Neural crest cell (in vitro differentiated cells): ENCODE data around the gene USP7. TPM values are rescaled to one million over a fixed set of nuclear protein-coding genes. Genes with fewer than 3 reads are reported as not detected.
A peak's percentile ranks its signal among the peaks of the same experiment; 100 is the strongest.

ENCODE experiments used
- DNase-seq: peaks from one replicate; pipeline ENCODE4 v3.0.0; 2021; ENCODE audit warnings: low read depth, mixed read lengths, low spot score
- H3K27ac Mint-ChIP-seq: one replicate; pipeline ENCODE4 v1.8.0; 2021; ENCODE audit warnings: mild to moderate bottlenecking, mixed read lengths; ENCODE audit not compliant: unreplicated experiment
- H3K27me3 Mint-ChIP-seq: 2 replicates; pipeline ENCODE4 v1.8.0; 2021; ENCODE audit warnings: low read depth, mild to moderate bottlenecking, mixed read lengths
- H3K36me3 Mint-ChIP-seq: 2 replicates; pipeline ENCODE4 v1.8.0; 2021; ENCODE audit warnings: low read depth, mild to moderate bottlenecking, mixed read lengths
- H3K4me1 Mint-ChIP-seq: 2 replicates; pipeline ENCODE4 v1.8.0; 2021; ENCODE audit warnings: mixed read lengths
- H3K4me3 Mint-ChIP-seq: one replicate; pipeline ENCODE4 v1.8.0; 2021; ENCODE audit warnings: mild to moderate bottlenecking, mixed read lengths
- H3K9me3 Mint-ChIP-seq: 2 replicates; pipeline ENCODE4 v1.8.0; 2021; ENCODE audit warnings: mixed read lengths
- CTCF ChIP-seq: fragments of 200-600 bp; sonication (generic); conservative IDR thresholded peaks from 2 replicates; pipeline ENCODE4 v1.5.0; 2021; ENCODE audit warnings: antibody characterized with exemption, mild to moderate bottlenecking
- total RNA-seq: library from RNA; stranded (reverse); gene quantifications from 2 replicates; pipeline ENCODE4 v1.2.1, GENCODE V29; 2021

The USP7 gene
- total RNA-seq, 1 donor from 2014 or later = 162 TPM

DNA sequence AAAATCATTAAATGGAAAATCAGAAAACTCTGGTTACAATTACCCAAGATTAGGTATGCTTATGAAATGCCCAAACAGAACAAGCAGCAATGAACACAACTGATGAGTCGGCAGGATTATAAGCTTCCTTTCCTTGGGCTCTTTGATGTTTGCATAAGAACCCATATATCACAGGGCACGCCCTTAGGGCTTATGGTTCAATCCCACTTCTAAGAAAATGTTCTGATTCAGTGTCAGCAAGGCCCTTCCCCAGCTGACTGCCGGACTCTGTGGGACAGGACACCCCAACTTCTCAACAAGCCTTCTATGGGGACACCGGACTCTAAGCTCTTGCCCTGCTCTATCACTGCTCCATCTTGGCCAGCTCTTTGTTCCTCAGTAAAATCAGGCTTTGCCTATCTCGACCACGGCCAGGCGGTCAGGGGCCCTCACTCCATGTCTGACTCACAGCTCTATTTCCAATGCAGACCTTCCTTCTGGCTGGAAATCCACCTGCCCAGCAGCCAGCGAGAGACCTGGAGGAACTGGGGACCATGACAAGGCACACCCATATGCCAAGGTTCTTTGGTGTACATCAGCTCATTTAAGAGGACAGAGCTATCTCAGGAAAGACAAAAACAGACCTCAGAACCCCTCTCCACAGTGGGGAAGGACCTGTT is 54.8 kb downstream of the USP7 start:
- peaks cover 18% of the 10 kb centered on the region for H3K36me3 Mint-ChIP-seq
- H3K4me3 Mint-ChIP-seq = no peak overlapping the region
- TF ChIP-seq CTCF = no peak
- no peaks in the 10 kb centered on the region for H3K4me1 Mint-ChIP-seq
- DNase-seq = no peak
- no peaks in the 10 kb centered on the region for H3K9me3 Mint-ChIP-seq
- H3K27ac Mint-ChIP-seq = peak overlapping the region; percentile 83
- no peaks in the 10 kb centered on the region for H3K27me3 Mint-ChIP-seq

- H3K4me1 Mint-ChIP-seq = no peaks in the 10 kb centered on the region
- no peak overlapping the region for H3K27ac Mint-ChIP-seq
- H3K9me3 Mint-ChIP-seq = no peaks in the 10 kb centered on the region
- H3K27me3 Mint-ChIP-seq = no peaks in the 10 kb centered on the region
- H3K4me3 Mint-ChIP-seq = no peak overlapping the region
- no peak for DNase-seq
- H3K36me3 Mint-ChIP-seq = peaks cover 20% of the 10 kb centered on the region
- no peak for TF ChIP-seq CTCF
Observed at GRCh38 chr16:8907096-8907495, 56.6 kb downstream of the USP7 start.

DNA sequence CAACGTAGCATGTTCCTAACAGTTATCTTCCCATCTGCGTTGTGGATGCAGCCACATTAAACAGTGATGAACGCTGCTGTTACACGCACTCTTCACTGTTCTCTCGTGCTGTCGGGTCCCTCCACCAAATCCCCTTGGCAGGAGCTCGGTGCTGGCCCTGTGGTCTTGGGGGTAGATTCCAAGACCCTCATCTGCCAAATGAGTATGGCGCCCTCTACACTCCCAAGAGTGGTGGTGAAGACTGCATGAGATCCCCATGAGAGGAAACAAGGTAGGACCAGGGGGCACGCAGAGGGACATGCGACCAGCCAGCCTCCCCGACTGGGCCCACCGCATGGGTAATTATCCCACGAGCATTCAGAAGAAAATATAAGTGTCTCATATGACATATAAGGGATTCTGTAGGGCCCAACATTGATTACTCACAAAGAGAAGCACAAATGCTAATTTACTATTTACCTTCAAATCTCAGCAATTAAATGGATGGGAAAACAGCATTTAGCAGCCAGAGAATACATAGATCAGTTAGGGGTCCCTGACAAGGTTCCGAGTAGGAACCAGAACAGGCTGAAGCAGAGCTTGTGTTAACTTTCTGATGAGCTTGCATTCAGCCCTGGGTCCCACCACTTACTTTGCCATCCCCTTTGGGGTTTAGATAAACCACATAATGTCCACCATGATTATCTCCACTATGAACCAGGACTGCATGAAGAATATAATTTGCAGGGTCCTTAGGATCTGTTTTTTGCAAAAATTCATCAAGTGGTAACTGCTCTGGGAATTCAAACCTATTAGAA is 57.7 kb downstream of the USP7 start:
- DNase-seq = no peak
- no peaks in the 10 kb centered on the region for H3K27me3 Mint-ChIP-seq
- H3K36me3 Mint-ChIP-seq = peaks cover 22% of the 10 kb centered on the region
- H3K9me3 Mint-ChIP-seq = no peaks in the 10 kb centered on the region
- H3K4me3 Mint-ChIP-seq = no peak overlapping the region
- no peak overlapping the region for H3K27ac Mint-ChIP-seq
- peak; percentile 36 for TF ChIP-seq CTCF
- H3K4me1 Mint-ChIP-seq = no peaks in the 10 kb centered on the region

- no peak overlapping the region for H3K27ac Mint-ChIP-seq
Observed at GRCh38 chr16:8905168-8905762, 58.4 kb downstream of the USP7 start.

GRCh38 chr16:8904018-8904430 is 59.7 kb downstream of the USP7 start:
- H3K36me3 Mint-ChIP-seq = peaks cover 23% of the 10 kb centered on the region
- no peaks in the 10 kb centered on the region for H3K9me3 Mint-ChIP-seq
- no peaks in the 10 kb centered on the region for H3K4me1 Mint-ChIP-seq
- H3K27me3 Mint-ChIP-seq = no peaks in the 10 kb centered on the region
- DNase-seq = no peak
- no peak overlapping the region for H3K4me3 Mint-ChIP-seq
- no peak for TF ChIP-seq CTCF
- no peak overlapping the region for H3K27ac Mint-ChIP-seq

More at GRCh38 chr16:8905168-8905762, 58.4 kb downstream of the USP7 start:
- DNase-seq = no peak
- Mint-ChIP-seq H3K4me3 (no peak overlapping the region), H3K9me3 (no peaks in the 10 kb centered on the region), H3K36me3 (peaks cover 25% of the 10 kb centered on the region), H3K27me3 (no peaks in the 10 kb centered on the region), H3K4me1 (no peaks in the 10 kb centered on the region)
- TF ChIP-seq CTCF = peak; percentile 58
